GM21526 (cell line): ENCODE data around the gene DICER1.

ENCODE experiments used
- ATAC-seq: cut with Tn5 transposase; IDR thresholded peaks from one replicate; pipeline ENCODE4 v1.9.1; 2021; ENCODE audit warnings: moderate library complexity; ENCODE audit not compliant: unreplicated experiment, low FRiP score

DICER1 gene

GRCh38 chr14:95043732-95044462 is 113.4 kb downstream of the DICER1 start:
- ATAC-seq, result no peak

GRCh38 chr14:95043314-95043713 is 114.0 kb downstream of the DICER1 start:
- no peak for ATAC-seq

GRCh38 chr14:95041477-95042020 is 115.8 kb downstream of the DICER1 start:
- ATAC-seq, result no peak

- ATAC-seq, result no peak
Measured at GRCh38 chr14:95040708-95041476, 116.4 kb downstream of the DICER1 start.

GRCh38 chr14:95039993-95040348 is 117.4 kb downstream of the DICER1 start:
- ATAC-seq, result no peak

GRCh38 chr14:95039259-95039992 is 117.9 kb downstream of the DICER1 start:
- ATAC-seq, result no peak

GRCh38 chr14:95038521-95039250 is 118.6 kb downstream of the DICER1 start:
- no peak for ATAC-seq

- ATAC-seq, result no peak
Measured at GRCh38 chr14:95037273-95037672, 120.1 kb downstream of the DICER1 start.
